ENCODE measurements around the gene NELL2. TPM values are rescaled to one million over a fixed set of nuclear protein-coding genes. Genes with fewer than 3 reads are reported as not detected.

Gene NELL2
- total RNA-seq, 1 donor from 2014 or later: 6.1 TPM

- H3K4me3 Mint-ChIP-seq (ENCODE audit: low read depth): no peak overlapping the region
- no peaks in the 10 kb centered on the region for H3K27me3 Mint-ChIP-seq
- TF ChIP-seq CTCF (IDR thresholded peaks at IDR 0.05; ENCODE audit: unreplicated experiment): no peak
- H3K27ac Mint-ChIP-seq: no peak overlapping the region
- H3K36me3 Mint-ChIP-seq (ENCODE audit: insufficient read depth): no peaks in the 10 kb centered on the region
- peaks cover 8% of the 10 kb centered on the region for H3K4me1 Mint-ChIP-seq (ENCODE audit: low read depth)
- no peaks in the 10 kb centered on the region for H3K9me3 Mint-ChIP-seq (ENCODE audit: low read depth)
- no peak for DNase-seq (ENCODE audit: low spot score, unreplicated experiment)
Measured at GRCh38 chr12:44584625-44585024, 291.5 kb downstream of the NELL2 start.

- Mint-ChIP-seq H3K27ac (no peak overlapping the region), H3K36me3 (ENCODE audit: insufficient read depth) (no peaks in the 10 kb centered on the region), H3K4me3 (ENCODE audit: low read depth) (no peak overlapping the region), H3K4me1 (ENCODE audit: low read depth) (peaks cover 8% of the 10 kb centered on the region), H3K27me3 (no peaks in the 10 kb centered on the region), H3K9me3 (ENCODE audit: low read depth) (peaks cover 4% of the 10 kb centered on the region)
- no peak for DNase-seq (ENCODE audit: low spot score, unreplicated experiment)
- no peak for TF ChIP-seq CTCF (IDR thresholded peaks at IDR 0.05; ENCODE audit: unreplicated experiment)
Measured at GRCh38 chr12:44582521-44582920, 293.6 kb downstream of the NELL2 start.

GRCh38 chr12:44581642-44582242 is 294.4 kb downstream of the NELL2 start:
- H3K4me1 Mint-ChIP-seq (ENCODE audit: low read depth): peaks cover 8% of the 10 kb centered on the region
- no peaks in the 10 kb centered on the region for H3K27me3 Mint-ChIP-seq
- no peak for TF ChIP-seq CTCF (IDR thresholded peaks at IDR 0.05; ENCODE audit: unreplicated experiment)
- no peak overlapping the region for H3K27ac Mint-ChIP-seq
- H3K9me3 Mint-ChIP-seq (ENCODE audit: low read depth): peaks cover 4% of the 10 kb centered on the region
- DNase-seq (ENCODE audit: low spot score, unreplicated experiment): no peak
- H3K4me3 Mint-ChIP-seq (ENCODE audit: low read depth): no peak overlapping the region
- no peaks in the 10 kb centered on the region for H3K36me3 Mint-ChIP-seq (ENCODE audit: insufficient read depth)

GRCh38 chr12:44574586-44574985 is 301.5 kb downstream of the NELL2 start:
- no peak overlapping the region for H3K27ac Mint-ChIP-seq
- H3K9me3 Mint-ChIP-seq (ENCODE audit: low read depth): peaks cover 6% of the 10 kb centered on the region
- TF ChIP-seq CTCF (IDR thresholded peaks at IDR 0.05; ENCODE audit: unreplicated experiment): no peak
- H3K4me3 Mint-ChIP-seq (ENCODE audit: low read depth): no peak overlapping the region
- H3K4me1 Mint-ChIP-seq (ENCODE audit: low read depth): peaks cover 2% of the 10 kb centered on the region
- no peak for DNase-seq (ENCODE audit: low spot score, unreplicated experiment)
- H3K36me3 Mint-ChIP-seq (ENCODE audit: insufficient read depth): no peaks in the 10 kb centered on the region
- no peaks in the 10 kb centered on the region for H3K27me3 Mint-ChIP-seq

- no peak for DNase-seq (ENCODE audit: low spot score, unreplicated experiment)
- H3K27ac Mint-ChIP-seq: no peak overlapping the region
- no peaks in the 10 kb centered on the region for H3K36me3 Mint-ChIP-seq (ENCODE audit: insufficient read depth)
- peaks cover 2% of the 10 kb centered on the region for H3K4me1 Mint-ChIP-seq (ENCODE audit: low read depth)
- peaks cover 6% of the 10 kb centered on the region for H3K9me3 Mint-ChIP-seq (ENCODE audit: low read depth)
- H3K4me3 Mint-ChIP-seq (ENCODE audit: low read depth): no peak overlapping the region
- no peak for TF ChIP-seq CTCF (IDR thresholded peaks at IDR 0.05; ENCODE audit: unreplicated experiment)
- no peaks in the 10 kb centered on the region for H3K27me3 Mint-ChIP-seq
Measured at GRCh38 chr12:44573723-44574122, 302.4 kb downstream of the NELL2 start.

Measured in progenitor cell of endocrine pancreas (in vitro differentiated cells).